ENCODE measurements around the gene FZD4.

DNA sequence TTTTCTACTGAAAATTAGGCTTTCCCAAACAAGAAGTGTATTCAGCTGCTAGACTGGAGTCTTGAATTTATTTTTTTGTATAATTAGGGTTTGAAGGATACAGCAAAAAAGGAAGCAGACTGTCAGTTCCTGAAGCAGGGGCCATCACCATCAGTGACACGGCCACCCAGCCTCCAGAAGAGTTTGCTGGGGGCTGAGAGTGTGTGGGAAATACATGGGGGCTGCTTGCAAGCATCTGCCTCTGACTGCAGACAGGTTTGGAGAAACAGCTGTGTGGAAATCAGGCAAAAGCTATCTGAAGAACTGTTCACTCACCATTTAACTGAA lies 23.0 kb downstream of the FZD4 start:
- TF ChIP-seq POLR2A (IDR thresholded peaks at IDR 0.05) (no peak), EP300 (IDR thresholded peaks at IDR 0.05) (no peak), POLR2AphosphoS5 (IDR thresholded peaks at IDR 0.05) (no peak)
- TF ChIP-seq, protein P1, sequence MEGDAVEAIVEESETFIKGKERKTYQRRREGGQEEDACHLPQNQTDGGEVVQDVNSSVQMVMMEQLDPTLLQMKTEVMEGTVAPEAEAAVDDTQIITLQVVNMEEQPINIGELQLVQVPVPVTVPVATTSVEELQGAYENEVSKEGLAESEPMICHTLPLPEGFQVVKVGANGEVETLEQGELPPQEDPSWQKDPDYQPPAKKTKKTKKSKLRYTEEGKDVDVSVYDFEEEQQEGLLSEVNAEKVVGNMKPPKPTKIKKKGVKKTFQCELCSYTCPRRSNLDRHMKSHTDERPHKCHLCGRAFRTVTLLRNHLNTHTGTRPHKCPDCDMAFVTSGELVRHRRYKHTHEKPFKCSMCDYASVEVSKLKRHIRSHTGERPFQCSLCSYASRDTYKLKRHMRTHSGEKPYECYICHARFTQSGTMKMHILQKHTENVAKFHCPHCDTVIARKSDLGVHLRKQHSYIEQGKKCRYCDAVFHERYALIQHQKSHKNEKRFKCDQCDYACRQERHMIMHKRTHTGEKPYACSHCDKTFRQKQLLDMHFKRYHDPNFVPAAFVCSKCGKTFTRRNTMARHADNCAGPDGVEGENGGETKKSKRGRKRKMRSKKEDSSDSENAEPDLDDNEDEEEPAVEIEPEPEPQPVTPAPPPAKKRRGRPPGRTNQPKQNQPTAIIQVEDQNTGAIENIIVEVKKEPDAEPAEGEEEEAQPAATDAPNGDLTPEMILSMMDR (IDR thresholded peaks at IDR 0.05), result no peak
